Esophagus (tissue), 2 donors: ENCODE measurements around the gene RANBP3. TPM values are rescaled to one million over a fixed set of nuclear protein-coding genes. Genes with fewer than 3 reads are reported as not detected.

ENCODE experiments used
- H3K27ac ChIP-seq, 2 donors: one replicate each; pipeline ENCODE4 v1.5.1; 2013; ENCODE audit warnings: low read depth in 2 of 2, mild to moderate bottlenecking in 2 of 2, inconsistent platforms in 1 of 2, low read length in 1 of 2, moderate library complexity in 1 of 2
- H3K27me3 ChIP-seq, 2 donors: one replicate each; pipeline ENCODE4 v1.6.1; 2013; ENCODE audit warnings: low read length in 2 of 2, control low read depth in 1 of 2, mild to moderate bottlenecking in 1 of 2; ENCODE audit not compliant: insufficient read depth in 2 of 2, control insufficient read depth in 1 of 2
- H3K36me3 ChIP-seq, 2 donors: one replicate each; pipeline ENCODE4 v1.6.1; 2013; ENCODE audit warnings: low read length in 1 of 2; ENCODE audit not compliant: control insufficient read depth in 2 of 2, insufficient read depth in 2 of 2
- H3K4me1 ChIP-seq, 2 donors: one replicate each; pipeline ENCODE4 v1.6.1; 2013; ENCODE audit warnings: low read length in 1 of 2; ENCODE audit not compliant: control insufficient read depth in 2 of 2, insufficient read depth in 2 of 2
- H3K4me3 ChIP-seq, 2 donors: one replicate each; pipeline ENCODE4 v1.5.1; 2013; ENCODE audit warnings: low read length in 2 of 2, mild to moderate bottlenecking in 2 of 2, low read depth in 1 of 2, moderate library complexity in 1 of 2
- H3K9me3 ChIP-seq, 2 donors: one replicate each; pipeline ENCODE4 v1.6.1; 2013; ENCODE audit warnings: mild to moderate bottlenecking in 2 of 2, low read depth in 1 of 2, low read length in 1 of 2, moderate library complexity in 1 of 2; ENCODE audit not compliant: control insufficient read depth in 2 of 2, insufficient read depth in 1 of 2
- WGBS, 2 donors: extraction: QIAGEN DNeasy Blood & Tissue Kit; methylation state at CpG; one replicate each; pipeline ENCODE4 v1.1.7; 2013; 5-methylcytosine and 5-hydroxymethylcytosine counted together
- polyA plus RNA-seq, 2 donors: library from polyadenylated mRNA; stranded (reverse); fragments of 200-250 nt; gene quantifications; one replicate each; pipeline ENCODE4 v1.2.3, GENCODE V29; 2013
- donor health status: healthy with polysubstance abuse.
- donor health status: Bipolar disorder and iron deficiency.

Gene RANBP3
- polyA plus RNA-seq, 2 donors = 25.0 to 34.4 TPM

DNA sequence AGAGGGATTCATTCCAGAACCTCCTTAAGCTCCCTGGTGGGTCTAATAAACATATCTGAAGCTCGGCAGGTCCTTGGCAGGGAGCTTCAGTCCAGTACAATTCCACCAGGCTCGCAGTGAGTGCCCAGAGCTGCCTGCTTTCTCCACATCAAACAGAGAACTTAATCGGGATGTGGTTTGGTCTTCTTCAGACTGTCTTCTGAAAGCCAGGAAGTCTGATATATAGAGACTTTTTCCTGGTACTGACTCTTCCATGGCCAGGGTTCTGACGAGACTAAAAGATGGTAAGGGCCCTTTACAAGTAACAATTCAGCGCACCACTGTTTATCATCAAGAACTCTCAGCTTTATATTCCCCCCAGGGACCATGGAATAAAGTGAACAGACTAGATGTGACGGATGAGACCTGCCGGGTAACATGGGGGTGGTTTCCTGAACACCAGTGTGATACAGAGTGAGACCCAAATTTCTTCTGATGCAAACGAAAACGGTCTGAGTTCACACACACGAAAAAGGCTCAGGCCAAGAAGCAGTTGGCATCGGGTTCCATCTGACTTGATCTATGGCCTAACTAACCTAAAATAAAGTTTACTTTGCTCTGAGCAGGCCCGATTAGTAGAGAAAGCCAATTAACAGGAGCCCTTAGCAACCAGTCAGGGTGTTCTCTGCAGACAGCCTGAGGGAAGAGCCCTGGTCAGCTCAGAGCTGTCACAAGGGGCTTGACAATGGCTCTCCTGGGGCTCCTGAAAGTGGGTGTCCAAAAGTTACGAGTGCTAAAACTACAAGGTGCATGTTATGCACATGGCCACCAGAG lies 29.0 kb downstream of the RANBP3 start:
- peak overlapping the region; percentile 21 to 66 for H3K27ac ChIP-seq
- 56 to 65% methylated on average over 13 of the region's 13 CpGs for WGBS, 2 donors
- no peak overlapping the region for H3K4me3 ChIP-seq
- peaks cover 14 to 23% of the 10 kb centered on the region in 2 donors for H3K4me1 ChIP-seq
- peaks cover 7 to 18% of the 10 kb centered on the region in 2 donors for H3K36me3 ChIP-seq
- no peaks in the 10 kb centered on the region for H3K27me3 ChIP-seq
- H3K9me3 ChIP-seq = no peaks in the 10 kb centered on the region

DNA sequence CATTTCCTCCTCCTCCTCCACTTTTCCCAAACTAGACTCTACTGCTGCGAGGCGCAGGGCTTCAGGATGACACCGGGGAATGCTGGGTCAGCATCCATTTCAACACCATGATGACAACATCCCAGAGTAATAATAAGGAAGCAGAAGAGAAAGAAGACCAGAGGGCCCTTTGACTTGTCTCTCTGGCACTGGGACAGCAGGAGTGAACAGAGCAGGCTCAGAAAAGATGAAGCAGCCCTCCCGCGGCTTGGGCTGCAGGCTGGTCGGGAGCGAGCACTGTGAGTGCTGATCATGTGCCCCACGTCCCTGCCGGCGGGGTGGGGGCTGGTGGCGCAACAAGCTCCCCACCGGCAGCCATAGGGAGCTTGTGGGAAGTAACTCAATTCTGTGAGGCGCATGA lies 30.5 kb downstream of the RANBP3 start:
- Histone ChIP-seq H3K4me3 (no peak overlapping the region), H3K9me3 (no peaks in the 10 kb centered on the region), H3K4me1 (peaks cover 11 to 19% of the 10 kb centered on the region in 2 donors), H3K27me3 (no peaks in the 10 kb centered on the region), H3K27ac (peak overlapping the region; percentile 47 to 58), H3K36me3 (peaks cover 7 to 18% of the 10 kb centered on the region in 2 donors)
- 65 to 76% methylated on average over 13 of the region's 13 CpGs for WGBS, 2 donors

DNA sequence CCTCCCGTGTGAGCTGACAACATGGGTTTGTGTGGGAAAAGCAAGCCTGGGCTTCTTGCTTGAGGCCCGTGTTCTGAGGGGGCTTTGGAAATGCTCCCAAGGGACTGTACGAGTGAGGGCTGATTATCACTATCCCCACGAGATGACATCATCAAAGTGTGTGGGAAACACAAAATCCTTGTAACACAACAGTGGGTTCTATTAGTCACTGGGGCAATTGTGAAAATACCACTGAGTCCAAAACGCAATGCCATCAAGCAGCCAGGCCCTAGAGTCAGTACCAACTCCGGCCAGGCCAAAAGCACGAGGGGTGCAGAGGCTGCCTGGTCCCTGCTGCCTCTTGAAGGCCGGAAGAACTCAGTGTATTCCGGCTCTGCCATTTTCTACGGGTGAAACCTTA lies 34.3 kb downstream of the RANBP3 start:
- H3K27ac ChIP-seq = peak overlapping the region; percentile 8 to 21

DNA sequence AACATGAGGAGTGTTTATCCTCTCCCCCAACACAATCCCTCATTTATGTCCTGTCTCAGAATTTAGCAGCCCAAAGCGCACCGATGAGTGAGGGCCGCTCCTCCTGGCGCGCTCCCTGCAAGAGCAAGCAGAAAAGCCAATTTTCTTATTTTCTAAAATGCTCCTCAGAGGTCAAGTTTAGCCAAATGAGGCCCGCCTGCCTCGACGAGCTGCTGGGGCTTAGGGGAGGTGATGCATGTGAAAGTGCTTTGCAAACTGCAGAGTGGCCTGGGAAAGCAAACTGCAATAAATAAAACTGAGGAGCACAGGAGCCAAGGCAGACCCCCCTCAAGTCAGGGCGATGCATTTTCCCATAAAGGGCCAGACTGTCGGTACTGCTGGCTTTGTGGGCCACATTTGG lies 34.9 kb downstream of the RANBP3 start:
- 67 to 72% methylated on average over 10 of the region's 10 CpGs for WGBS, 2 donors
- Histone ChIP-seq H3K4me1 (peaks cover 0 to 6% of the 10 kb centered on the region in 2 donors), H3K36me3 (peaks cover 9 to 24% of the 10 kb centered on the region in 2 donors), H3K27ac (peak overlapping the region in 1 of 2 donors; percentile 34), H3K27me3 (no peaks in the 10 kb centered on the region), H3K4me3 (no peak overlapping the region), H3K9me3 (no peaks in the 10 kb centered on the region)

More for the DNA sequence above, 34.3 kb downstream of the RANBP3 start:
- Histone ChIP-seq H3K4me3 (no peak overlapping the region), H3K27me3 (no peaks in the 10 kb centered on the region), H3K4me1 (peaks cover 0 to 6% of the 10 kb centered on the region in 2 donors), H3K9me3 (no peaks in the 10 kb centered on the region), H3K36me3 (peaks cover 9 to 24% of the 10 kb centered on the region in 2 donors)
- WGBS, 2 donors = 64 to 73% methylated on average over 10 of the region's 10 CpGs

DNA sequence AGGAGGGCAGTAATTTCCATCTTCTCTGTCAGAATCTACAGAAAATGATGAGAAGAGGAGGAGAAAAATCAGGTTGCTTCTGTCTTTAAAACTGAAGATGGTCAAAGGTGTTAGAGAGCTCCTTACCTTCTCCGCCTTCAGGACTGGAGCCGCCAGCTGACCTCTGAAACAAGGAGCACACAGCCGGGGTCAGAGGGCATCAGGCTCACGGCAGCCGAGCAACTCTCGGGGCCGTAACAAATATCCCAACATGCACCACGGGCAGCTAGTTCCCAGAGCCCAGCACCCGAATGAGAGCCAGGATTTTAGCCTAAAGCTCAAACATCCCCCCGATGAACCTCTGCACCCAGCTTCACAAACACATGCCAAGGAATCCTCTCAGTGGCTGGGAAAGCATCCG lies 36.3 kb downstream of the RANBP3 start:
- Histone ChIP-seq H3K27me3 (no peaks in the 10 kb centered on the region), H3K27ac (peak overlapping the region in 1 of 2 donors; percentile 62), H3K4me1 (peaks cover 0 to 2% of the 10 kb centered on the region in 2 donors), H3K4me3 (no peak overlapping the region), H3K9me3 (no peaks in the 10 kb centered on the region), H3K36me3 (peaks cover 9 to 28% of the 10 kb centered on the region in 2 donors)
- 78 to 86% methylated on average over 11 of the region's 11 CpGs for WGBS, 2 donors

DNA sequence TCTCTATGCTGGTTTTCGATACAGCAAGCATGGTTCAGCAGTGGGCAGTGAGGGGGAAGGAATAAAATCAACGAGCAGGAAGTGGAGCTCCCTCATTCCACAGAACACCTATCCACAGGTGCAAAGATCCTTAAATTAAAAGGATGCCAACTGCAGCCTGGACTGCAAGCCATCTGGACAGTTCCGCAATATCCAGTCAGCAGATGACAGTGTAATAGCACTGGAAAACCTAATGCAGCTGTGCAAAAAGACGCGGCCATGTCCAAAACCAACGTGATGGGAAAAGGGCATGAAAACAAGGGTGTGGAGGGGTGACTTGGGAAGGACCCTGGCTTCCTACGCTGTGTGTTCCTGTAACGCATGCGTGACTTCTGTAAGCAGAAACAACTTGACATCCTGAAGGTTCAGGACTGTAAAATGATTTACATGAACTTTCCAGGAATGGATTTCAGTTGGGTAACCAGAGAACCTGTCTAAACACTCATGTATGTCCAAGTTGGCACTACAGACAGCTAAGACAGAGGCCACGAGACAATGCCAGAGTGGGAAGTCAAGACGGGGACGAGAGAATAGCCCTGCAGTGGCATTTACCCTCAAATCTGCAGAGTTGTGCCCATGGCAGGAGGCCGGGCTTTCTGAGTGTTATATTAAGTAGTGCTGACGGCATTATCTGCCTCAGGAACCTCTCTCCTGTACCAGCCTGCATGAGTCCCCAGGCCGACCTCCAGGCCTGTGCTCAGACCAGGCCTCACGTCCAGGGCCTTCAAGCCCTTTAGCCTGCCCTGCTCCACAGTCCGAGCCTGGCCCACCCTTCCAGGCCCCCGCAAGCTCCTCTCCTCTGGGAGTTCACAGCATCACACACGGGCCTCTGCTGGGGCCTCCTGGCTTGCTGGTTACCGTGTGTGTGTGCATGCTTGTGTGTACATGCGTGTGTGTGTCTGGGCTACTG lies 37.4 kb downstream of the RANBP3 start:
- no peaks in the 10 kb centered on the region for H3K4me1 ChIP-seq

DNA sequence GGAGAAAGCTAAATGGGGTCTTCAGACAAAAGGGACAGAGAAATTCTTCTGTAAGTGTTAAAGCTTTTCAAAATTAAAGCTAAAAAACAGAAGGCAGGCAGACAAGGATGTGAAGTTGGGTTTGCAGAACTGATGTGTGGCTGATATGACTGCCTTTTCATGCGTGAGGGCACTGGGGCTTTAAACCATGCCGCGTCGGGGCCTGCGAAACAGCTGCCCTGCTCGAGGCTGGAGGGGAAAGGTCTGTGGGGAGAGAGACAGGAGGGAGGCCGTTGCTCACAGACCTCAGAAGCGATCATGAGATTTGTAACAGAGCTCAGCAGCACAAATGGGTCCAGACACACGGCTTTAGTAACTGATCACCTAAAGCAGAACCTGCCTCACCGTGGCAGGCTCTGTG lies 40.4 kb downstream of the RANBP3 start:
- no peaks in the 10 kb centered on the region for H3K9me3 ChIP-seq
- 79 to 84% methylated on average over 10 of the region's 10 CpGs for WGBS, 2 donors
- H3K27me3 ChIP-seq = no peaks in the 10 kb centered on the region
- H3K36me3 ChIP-seq = peaks cover 18 to 42% of the 10 kb centered on the region in 2 donors
- H3K4me3 ChIP-seq = no peak overlapping the region
- H3K4me1 ChIP-seq = peaks cover 0 to 4% of the 10 kb centered on the region in 2 donors
- H3K27ac ChIP-seq = no peak overlapping the region

More for the DNA sequence above, 37.4 kb downstream of the RANBP3 start:
- no peaks in the 10 kb centered on the region for H3K9me3 ChIP-seq
- H3K4me3 ChIP-seq = no peak overlapping the region
- 89% methylated on average over 21 of the region's 21 CpGs for WGBS, 2 donors
- H3K36me3 ChIP-seq = peaks cover 14 to 36% of the 10 kb centered on the region in 2 donors
- no peaks in the 10 kb centered on the region for H3K27me3 ChIP-seq
- no peak overlapping the region for H3K27ac ChIP-seq

DNA sequence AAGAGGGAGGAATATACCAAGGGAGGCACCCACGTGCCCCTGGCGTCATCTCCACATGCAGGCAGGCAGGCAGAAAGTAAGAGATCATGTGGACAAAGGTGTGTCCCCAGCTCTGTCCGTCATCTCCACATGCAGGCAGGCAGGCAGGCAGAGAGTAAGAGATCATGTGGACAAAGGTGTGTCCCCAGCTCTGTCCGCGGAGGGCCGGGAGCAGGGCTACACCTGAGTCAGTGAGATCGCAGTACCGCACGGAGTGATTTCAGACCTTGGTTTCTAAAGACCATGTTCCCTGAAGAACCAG lies 41.7 kb downstream of the RANBP3 start:
- Histone ChIP-seq H3K27ac (no peak overlapping the region), H3K36me3 (peaks cover 22 to 46% of the 10 kb centered on the region in 2 donors), H3K4me1 (peaks cover 0 to 4% of the 10 kb centered on the region in 2 donors), H3K27me3 (no peaks in the 10 kb centered on the region), H3K4me3 (no peak overlapping the region), H3K9me3 (no peaks in the 10 kb centered on the region)
- WGBS, 2 donors = 86 to 92% methylated on average over 9 of the region's 9 CpGs

DNA sequence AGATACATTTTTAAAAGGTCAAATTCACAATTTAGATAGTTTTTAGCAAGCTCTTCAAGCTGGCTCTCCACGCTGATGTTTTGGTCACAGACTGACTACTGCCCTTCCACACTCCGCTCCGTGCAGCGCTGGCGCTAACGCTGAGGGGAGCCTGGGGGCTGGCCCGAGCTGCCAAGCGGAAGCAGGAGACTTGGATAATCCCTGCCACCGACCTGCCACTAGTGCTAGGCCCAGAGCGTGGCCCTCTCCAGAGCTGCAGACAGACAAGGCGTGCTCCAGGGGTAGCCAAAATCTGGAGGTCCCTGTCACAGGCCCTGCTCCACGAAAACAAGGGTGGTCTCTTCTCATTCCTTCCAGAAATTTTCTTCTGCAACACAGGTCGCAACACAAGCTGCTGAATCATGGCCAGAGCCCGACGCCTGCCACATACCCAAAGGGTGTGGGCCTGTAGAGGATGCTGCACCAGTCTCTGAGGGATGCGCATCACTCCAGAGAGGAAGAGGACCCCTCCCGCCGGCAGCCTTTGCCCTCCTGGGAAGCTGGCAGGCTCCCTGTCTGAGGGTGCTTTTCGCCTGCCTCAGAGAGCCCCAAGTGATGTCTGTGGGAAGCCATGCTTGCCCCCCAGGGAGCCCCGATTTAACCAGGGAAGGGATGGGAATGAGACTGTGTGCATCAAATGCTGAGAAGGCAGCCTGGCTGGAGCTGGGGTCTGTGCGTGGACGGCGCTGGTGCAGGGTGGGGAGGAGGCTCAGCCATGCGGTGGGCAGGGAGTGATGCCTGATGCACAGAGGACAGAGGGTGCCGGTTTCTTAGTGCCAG lies 42.3 kb downstream of the RANBP3 start:
- no peak overlapping the region for H3K4me3 ChIP-seq
- H3K4me1 ChIP-seq = peaks cover 0 to 4% of the 10 kb centered on the region in 2 donors
- H3K27ac ChIP-seq = peak overlapping the region in 1 of 2 donors; percentile 14
- peaks cover 20 to 45% of the 10 kb centered on the region in 2 donors for H3K36me3 ChIP-seq
- no peaks in the 10 kb centered on the region for H3K9me3 ChIP-seq
- no peaks in the 10 kb centered on the region for H3K27me3 ChIP-seq
- 74 to 76% methylated on average over 25 of the region's 25 CpGs for WGBS, 2 donors
